VCaP (cell line): Measurements from ENCODE around the gene FBH1.
A peak's percentile ranks its signal among the peaks of the same experiment; 100 is the strongest.

Experiments used
- H3K27ac ChIP-seq: fragments of 450-650 bp; 2 replicates; pipeline ENCODE4 v1.5.1; 2017
- CTCF ChIP-seq: fragments of 450-650 bp; conservative IDR thresholded peaks from 2 replicates; pipeline ENCODE4 v1.5.1; 2017; ENCODE audit warnings: mild to moderate bottlenecking, moderate library complexity

Gene FBH1

GRCh38 chr10:5949009-5949759 is 59.1 kb downstream of the FBH1 start:
- TF ChIP-seq CTCF: peak; percentile 48
- peak overlapping the region; percentile 83 for H3K27ac ChIP-seq

GRCh38 chr10:5951167-5951711 is 61.2 kb downstream of the FBH1 start:
- TF ChIP-seq CTCF: no peak
- peak overlapping the region; percentile 83 for H3K27ac ChIP-seq

GRCh38 chr10:5951721-5952407 is 61.8 kb downstream of the FBH1 start:
- TF ChIP-seq CTCF: no peak

GRCh38 chr10:5952731-5953385 is 62.8 kb downstream of the FBH1 start:
- H3K27ac ChIP-seq: no peak overlapping the region
- TF ChIP-seq CTCF: no peak

More at GRCh38 chr10:5951721-5952407, 61.8 kb downstream of the FBH1 start:
- H3K27ac ChIP-seq: peak overlapping the region; percentile 83

GRCh38 chr10:5953676-5954075 is 63.6 kb downstream of the FBH1 start:
- H3K27ac ChIP-seq: no peak overlapping the region
- no peak for TF ChIP-seq CTCF

- no peak for TF ChIP-seq CTCF
- no peak overlapping the region for H3K27ac ChIP-seq
These were observed 66.3 kb downstream of the FBH1 start for GRCh38 chr10:5956146-5956936.
